HepG2 (cell line): Measurements from ENCODE around the gene MXRA7. TPM values are rescaled to one million over a fixed set of nuclear protein-coding genes. Genes with fewer than 3 reads are reported as not detected.

Source experiments
- CREB1 ChIP-seq, 2 experiments: fragments of 450-650 bp in 1 of 2; IDR thresholded peaks; 2 replicates each; pipeline ENCODE4 v1.6.1; 2016 to 2017; ENCODE audit warnings: control low read depth in 1 of 2, mild to moderate bottlenecking in 1 of 2, missing compliant biosample characterization in 1 of 2, missing genetic modification characterization in 1 of 2
- EEA1 ChIP-seq: sonication (generic); formaldehyde crosslinking; IDR thresholded peaks from 2 replicates; pipeline ENCODE4 v1.5.1; 2020; ENCODE audit warnings: mild to moderate bottlenecking, missing genetic modification reagents, borderline replicate concordance
- GZF1 ChIP-seq: sonication (generic); formaldehyde crosslinking; IDR thresholded peaks from 2 replicates; pipeline ENCODE4 v1.5.1; 2020; ENCODE audit warnings: mild to moderate bottlenecking, missing genetic modification reagents
- HDAC2 ChIP-seq: sonication (generic); formaldehyde crosslinking; IDR thresholded peaks from 2 replicates; pipeline ENCODE4 v1.4.0; 2020; ENCODE audit warnings: missing genetic modification reagents
- HNF4A ChIP-seq: sonication (generic); formaldehyde crosslinking; IDR thresholded peaks from 2 replicates; pipeline ENCODE4 v1.4.0; 2020; ENCODE audit warnings: missing genetic modification reagents
- KLF15 ChIP-seq: sonication (generic); formaldehyde crosslinking; IDR thresholded peaks from 2 replicates; pipeline ENCODE4 v1.8.1; 2023; ENCODE audit warnings: borderline replicate concordance, mild to moderate bottlenecking, inconsistent platforms, missing genetic modification reagents, mixed read lengths
- POLR2G ChIP-seq: fragments of 200-400 bp; formaldehyde crosslinking; IDR thresholded peaks from 2 replicates; pipeline ENCODE4 v1.6.1; 2018; ENCODE audit warnings: mild to moderate bottlenecking, low read depth, low read length, moderate library complexity
- RFX1 ChIP-seq: fragments of 450-650 bp; IDR thresholded peaks from 2 replicates; pipeline ENCODE4 v1.6.1; 2017
- RFX3 ChIP-seq: IDR thresholded peaks from 2 replicates; pipeline ENCODE4 v1.6.1; 2016; ENCODE audit warnings: missing biosample characterization, missing genetic modification reagents
- SSRP1 ChIP-seq: IDR thresholded peaks from 2 replicates; pipeline ENCODE4 v1.6.1; 2016; ENCODE audit warnings: control low read depth
- SYNCRIP ChIP-seq: fragments of 200-400 bp; formaldehyde crosslinking; IDR thresholded peaks from 2 replicates; pipeline ENCODE4 v1.6.1; 2018; ENCODE audit warnings: mild to moderate bottlenecking, low read depth, low read length; ENCODE audit not compliant: insufficient read depth
- ZBTB7B ChIP-seq: sonication (generic); formaldehyde crosslinking; IDR thresholded peaks from 2 replicates; pipeline ENCODE4 v1.4.0; 2020; ENCODE audit warnings: missing genetic modification reagents
- ZNF3 ChIP-seq: IDR thresholded peaks from 2 replicates; pipeline ENCODE4 v1.7.0; 2017; ENCODE audit warnings: inconsistent platforms
- ZNF354B ChIP-seq: sonication (generic); formaldehyde crosslinking; IDR thresholded peaks from 2 replicates; pipeline ENCODE4 v1.8.0; 2022; ENCODE audit warnings: mild to moderate bottlenecking, missing genetic modification reagents
- polyA plus RNA-seq, 8 experiments: library from polyadenylated mRNA; depleted of rRNA in 3 of 8; stranded (reverse) in 7 of 8; unstranded in 1 of 8; fragments of >200 nt; fragmentation: Illumina TruSeq in 4 of 8; extraction: Trizol in 4 of 8; gene quantifications; 2 replicates each; pipeline versions ENCODE4 v1.2.1 to v1.2.3, GENCODE V29; 2011 to 2016; ENCODE audit warnings: low read depth in 4 of 8, missing spikeins in 1 of 8, mixed read lengths in 1 of 8; ENCODE audit not compliant: insufficient read depth in 1 of 8
- total RNA-seq, 5 experiments: library from RNA; depleted of rRNA; stranded (reverse); fragments of >200 nt; fragmentation: Illumina TruSeq; extraction: Trizol; gene quantifications; 2 replicates each; pipeline ENCODE4 v1.2.3, GENCODE V29; 2016; ENCODE audit warnings: low read depth in 1 of 5
- TF ChIP-seq, protein P1 (sequence below): sonication (generic); formaldehyde crosslinking; IDR thresholded peaks from 2 replicates; pipeline ENCODE4 v1.5.1; 2020; ENCODE audit warnings: mild to moderate bottlenecking, missing genetic modification reagents
- TF ChIP-seq, protein P2 (sequence below), 2 experiments: sonication (generic) in 1 of 2; formaldehyde crosslinking in 1 of 2; IDR thresholded peaks; 2 replicates each; pipeline versions ENCODE4 v1.5.1 to v1.6.1; 2011 to 2020; ENCODE audit warnings: borderline replicate concordance in 1 of 2, low read depth in 1 of 2, low read length in 1 of 2, mild to moderate bottlenecking in 1 of 2, missing genetic modification reagents in 1 of 2, moderate library complexity in 1 of 2
- TF ChIP-seq, protein P3 (sequence below): sonication (generic); formaldehyde crosslinking; IDR thresholded peaks from 2 replicates; pipeline ENCODE4 v1.9.0; 2021; ENCODE audit warnings: mild to moderate bottlenecking, missing genetic modification reagents

The MXRA7 gene
- total and polyA plus RNA-seq, 2 of the 13 experiments (the other 11 are each of a cell fraction or from before 2014, with no cell fraction given), result 44.8 to 112 TPM

DNA sequence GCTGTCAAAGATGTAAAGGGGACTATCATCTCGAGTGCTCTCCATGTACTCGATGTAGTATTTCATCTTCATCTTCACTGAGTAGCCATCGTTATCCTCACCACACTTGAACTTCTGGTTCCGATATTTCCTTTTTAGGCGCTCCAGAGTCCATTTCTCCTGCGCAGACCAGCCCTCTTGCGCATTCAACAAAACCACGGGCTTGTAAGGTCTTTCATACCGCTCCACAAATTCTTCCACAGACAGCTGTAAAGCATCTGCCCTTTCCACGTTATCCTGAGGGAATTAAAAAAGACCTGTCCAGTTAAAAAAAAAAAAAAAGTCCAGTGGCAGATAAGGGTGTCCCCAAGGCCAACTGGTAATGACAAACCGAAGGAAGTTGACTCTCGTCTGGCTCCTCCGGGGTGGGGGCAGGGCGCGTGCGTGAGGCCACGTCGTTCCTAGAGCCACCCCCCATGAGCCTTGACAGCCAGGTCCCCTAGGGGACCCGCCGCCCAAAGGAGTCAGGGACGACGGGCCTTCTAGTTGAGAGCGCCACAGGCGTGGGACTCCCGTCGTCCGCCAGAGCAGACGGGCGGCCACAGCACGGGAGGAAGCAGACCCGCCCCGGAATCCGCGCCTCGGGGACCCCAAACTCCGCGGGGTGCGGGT lies 14.9 kb upstream of the MXRA7 start (continued):
- no peak for TF ChIP-seq KLF15
- TF ChIP-seq, protein P1, sequence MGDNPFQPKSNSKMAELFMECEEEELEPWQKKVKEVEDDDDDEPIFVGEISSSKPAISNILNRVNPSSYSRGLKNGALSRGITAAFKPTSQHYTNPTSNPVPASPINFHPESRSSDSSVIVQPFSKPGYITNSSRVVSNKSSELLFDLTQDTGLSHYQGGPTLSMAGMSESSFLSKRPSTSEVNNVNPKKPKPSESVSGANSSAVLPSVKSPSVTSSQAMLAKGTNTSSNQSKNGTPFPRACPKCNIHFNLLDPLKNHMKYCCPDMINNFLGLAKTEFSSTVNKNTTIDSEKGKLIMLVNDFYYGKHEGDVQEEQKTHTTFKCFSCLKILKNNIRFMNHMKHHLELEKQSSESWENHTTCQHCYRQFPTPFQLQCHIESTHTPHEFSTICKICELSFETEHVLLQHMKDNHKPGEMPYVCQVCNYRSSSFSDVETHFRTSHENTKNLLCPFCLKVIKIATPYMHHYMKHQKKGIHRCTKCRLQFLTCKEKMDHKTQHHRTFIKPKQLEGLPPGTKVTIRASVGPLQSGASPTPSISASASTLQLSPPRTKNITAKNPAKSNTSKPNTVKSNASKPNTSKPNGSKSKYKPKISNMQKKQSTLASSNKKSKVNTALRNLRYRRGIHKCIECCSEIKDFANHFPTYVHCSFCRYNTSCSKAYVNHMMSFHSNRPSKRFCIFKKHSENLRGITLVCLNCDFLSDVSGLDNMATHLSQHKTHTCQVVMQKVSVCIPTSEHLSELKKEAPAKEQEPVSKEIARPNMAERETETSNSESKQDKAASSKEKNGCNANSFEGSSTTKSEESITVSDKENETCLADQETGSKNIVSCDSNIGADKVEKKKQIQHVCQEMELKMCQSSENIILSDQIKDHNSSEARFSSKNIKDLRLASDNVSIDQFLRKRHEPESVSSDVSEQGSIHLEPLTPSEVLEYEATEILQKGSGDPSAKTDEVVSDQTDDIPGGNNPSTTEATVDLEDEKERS, result no peak; the same call in 1 of the 2 replicates
- TF ChIP-seq GZF1 (CRISPR knock-in tag), result no peak
- TF ChIP-seq, protein P2, sequence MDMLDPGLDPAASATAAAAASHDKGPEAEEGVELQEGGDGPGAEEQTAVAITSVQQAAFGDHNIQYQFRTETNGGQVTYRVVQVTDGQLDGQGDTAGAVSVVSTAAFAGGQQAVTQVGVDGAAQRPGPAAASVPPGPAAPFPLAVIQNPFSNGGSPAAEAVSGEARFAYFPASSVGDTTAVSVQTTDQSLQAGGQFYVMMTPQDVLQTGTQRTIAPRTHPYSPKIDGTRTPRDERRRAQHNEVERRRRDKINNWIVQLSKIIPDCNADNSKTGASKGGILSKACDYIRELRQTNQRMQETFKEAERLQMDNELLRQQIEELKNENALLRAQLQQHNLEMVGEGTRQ (IDR thresholded peaks at IDR 0.05; ENCODE audit: low read depth, low read length), result no peak
- TF ChIP-seq, protein P2 (CRISPR knock-in tag; IDR thresholded peaks at IDR 0.05; ENCODE audit: borderline replicate concordance), result no peak
- TF ChIP-seq POLR2G, result no peak
- TF ChIP-seq ZNF3 (CRISPR knock-in tag), result no peak
- no peak for TF ChIP-seq HNF4A (CRISPR knock-in tag)
- TF ChIP-seq, protein P3, sequence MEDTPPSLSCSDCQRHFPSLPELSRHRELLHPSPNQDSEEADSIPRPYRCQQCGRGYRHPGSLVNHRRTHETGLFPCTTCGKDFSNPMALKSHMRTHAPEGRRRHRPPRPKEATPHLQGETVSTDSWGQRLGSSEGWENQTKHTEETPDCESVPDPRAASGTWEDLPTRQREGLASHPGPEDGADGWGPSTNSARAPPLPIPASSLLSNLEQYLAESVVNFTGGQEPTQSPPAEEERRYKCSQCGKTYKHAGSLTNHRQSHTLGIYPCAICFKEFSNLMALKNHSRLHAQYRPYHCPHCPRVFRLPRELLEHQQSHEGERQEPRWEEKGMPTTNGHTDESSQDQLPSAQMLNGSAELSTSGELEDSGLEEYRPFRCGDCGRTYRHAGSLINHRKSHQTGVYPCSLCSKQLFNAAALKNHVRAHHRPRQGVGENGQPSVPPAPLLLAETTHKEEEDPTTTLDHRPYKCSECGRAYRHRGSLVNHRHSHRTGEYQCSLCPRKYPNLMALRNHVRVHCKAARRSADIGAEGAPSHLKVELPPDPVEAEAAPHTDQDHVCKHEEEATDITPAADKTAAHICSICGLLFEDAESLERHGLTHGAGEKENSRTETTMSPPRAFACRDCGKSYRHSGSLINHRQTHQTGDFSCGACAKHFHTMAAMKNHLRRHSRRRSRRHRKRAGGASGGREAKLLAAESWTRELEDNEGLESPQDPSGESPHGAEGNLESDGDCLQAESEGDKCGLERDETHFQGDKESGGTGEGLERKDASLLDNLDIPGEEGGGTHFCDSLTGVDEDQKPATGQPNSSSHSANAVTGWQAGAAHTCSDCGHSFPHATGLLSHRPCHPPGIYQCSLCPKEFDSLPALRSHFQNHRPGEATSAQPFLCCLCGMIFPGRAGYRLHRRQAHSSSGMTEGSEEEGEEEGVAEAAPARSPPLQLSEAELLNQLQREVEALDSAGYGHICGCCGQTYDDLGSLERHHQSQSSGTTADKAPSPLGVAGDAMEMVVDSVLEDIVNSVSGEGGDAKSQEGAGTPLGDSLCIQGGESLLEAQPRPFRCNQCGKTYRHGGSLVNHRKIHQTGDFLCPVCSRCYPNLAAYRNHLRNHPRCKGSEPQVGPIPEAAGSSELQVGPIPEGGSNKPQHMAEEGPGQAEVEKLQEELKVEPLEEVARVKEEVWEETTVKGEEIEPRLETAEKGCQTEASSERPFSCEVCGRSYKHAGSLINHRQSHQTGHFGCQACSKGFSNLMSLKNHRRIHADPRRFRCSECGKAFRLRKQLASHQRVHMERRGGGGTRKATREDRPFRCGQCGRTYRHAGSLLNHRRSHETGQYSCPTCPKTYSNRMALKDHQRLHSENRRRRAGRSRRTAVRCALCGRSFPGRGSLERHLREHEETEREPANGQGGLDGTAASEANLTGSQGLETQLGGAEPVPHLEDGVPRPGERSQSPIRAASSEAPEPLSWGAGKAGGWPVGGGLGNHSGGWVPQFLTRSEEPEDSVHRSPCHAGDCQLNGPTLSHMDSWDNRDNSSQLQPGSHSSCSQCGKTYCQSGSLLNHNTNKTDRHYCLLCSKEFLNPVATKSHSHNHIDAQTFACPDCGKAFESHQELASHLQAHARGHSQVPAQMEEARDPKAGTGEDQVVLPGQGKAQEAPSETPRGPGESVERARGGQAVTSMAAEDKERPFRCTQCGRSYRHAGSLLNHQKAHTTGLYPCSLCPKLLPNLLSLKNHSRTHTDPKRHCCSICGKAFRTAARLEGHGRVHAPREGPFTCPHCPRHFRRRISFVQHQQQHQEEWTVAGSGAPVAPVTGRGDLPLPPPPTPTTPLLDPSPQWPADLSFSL (CRISPR knock-in tag), result no peak
- TF ChIP-seq EEA1, result 0 out of 2 replicates have a peak, but pooled peaks have one; percentile 59
- no peak for TF ChIP-seq HDAC2 (CRISPR knock-in tag)
- no peak for TF ChIP-seq ZNF354B
- no peak for TF ChIP-seq RFX3 (CRISPR knock-in tag)
- TF ChIP-seq ZBTB7B (CRISPR knock-in tag), result no peak
- no peak for TF ChIP-seq CREB1 (IDR thresholded peaks at IDR 0.05)
- no peak for TF ChIP-seq CREB1 (CRISPR knock-in tag; IDR thresholded peaks at IDR 0.05)
- no peak for TF ChIP-seq SYNCRIP
- TF ChIP-seq RFX1, result no peak
- no peak for TF ChIP-seq SSRP1 (CRISPR knock-in tag)
